SK-MEL-5 (cell line): ENCODE data around the gene NAT16. TPM values are rescaled to one million over a fixed set of nuclear protein-coding genes. Genes with fewer than 3 reads are reported as not detected.
A peak's percentile ranks its signal among the peaks of the same experiment; 100 is the strongest.
"Not testable (repeated sequence)": the region's sequence is repeated elsewhere in the genome, so short reads cannot be mapped to it uniquely, and the experiment has no call there.

ENCODE experiments used
- DNase-seq: peaks from one replicate; pipeline ENCODE4 v3.0.0-alpha.2; 2016; ENCODE audit warnings: low read depth, low spot score
- in situ Hi-C: cut with HindIII; loops from 2 replicates; pipeline ENCODE4 v1.10.0; 2016; ENCODE audit warnings: low sequenced_read_pairs, high pct_unique_total_duplicates, low pct_unique_long_range_greater_than_20kb
- total RNA-seq: library from RNA; depleted of rRNA; stranded (reverse); fragments of >200 nt; shearing (Covaris generic); gene quantifications from 2 replicates; pipeline ENCODE4 v1.2.3, GENCODE V29; 2014

NAT16 gene
- total RNA-seq, 1 experiment from 2014 or later: 1.5 TPM

DNA sequence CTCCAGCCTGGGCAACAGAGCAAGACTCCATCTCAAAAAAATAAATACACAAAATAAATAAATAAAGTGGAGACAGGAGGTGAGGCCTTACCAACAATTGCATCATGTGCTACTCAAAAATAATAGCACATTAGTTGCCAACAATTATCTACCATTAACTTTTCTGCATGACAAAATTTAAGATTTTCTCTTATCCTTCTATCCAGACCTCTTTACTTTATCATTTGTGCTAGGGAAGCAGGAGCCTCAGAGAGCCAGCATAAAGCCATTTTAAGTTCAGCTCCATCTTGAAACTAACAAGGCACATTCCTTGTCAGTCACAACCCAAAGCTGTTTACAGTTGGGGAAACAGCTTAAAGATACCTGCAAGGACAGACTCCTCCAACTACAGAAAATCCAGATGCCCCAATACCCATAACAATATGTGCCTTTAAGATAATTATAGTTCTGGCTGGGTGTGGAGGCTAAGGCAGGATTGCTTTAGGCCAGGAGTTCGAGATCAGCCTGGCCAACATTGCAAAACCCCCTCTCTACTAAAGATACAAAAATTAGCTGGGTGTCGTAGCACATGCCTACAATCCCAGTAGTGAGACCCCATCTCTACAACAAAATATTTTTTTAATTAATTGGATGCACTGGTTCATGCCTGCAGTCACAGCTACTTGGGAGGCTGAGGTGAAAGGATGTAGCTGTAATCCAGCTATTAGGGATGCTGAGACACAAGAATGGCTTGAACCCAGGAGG is 28.0 kb downstream of the NAT16 start:
- in situ Hi-C loops: no loop called here
- DNase-seq: no peak

DNA sequence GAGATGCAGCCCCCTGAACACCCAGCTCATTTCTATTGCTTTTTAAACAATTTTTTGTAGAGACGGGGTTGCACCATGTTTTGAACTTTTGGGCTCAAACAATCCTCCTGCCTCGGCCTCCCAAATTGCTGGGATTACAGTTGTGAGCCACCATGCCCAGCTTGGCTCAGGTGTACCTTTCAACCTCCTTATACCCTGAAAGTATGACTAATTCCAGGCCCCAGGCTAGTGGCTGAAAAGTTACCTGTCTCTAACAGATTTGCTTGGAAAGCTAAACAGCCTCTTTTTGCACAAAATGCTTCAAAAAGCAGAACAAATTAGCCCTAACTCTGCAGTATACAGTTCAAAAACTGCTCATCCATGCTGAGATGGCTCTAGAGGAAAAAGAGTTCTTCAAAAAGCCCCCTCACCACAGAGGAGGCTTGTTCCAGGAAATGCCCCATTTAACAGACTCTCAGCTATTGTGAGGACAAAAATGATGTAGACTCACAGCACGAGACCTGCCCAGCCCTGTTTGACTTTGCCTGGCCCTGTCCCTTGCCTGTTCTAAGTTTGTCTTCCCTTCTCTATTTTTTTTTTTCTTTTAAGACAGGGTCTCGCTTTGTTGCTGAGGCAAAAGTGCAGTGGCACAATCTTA is 39.2 kb downstream of the NAT16 start:
- no peak for DNase-seq
- in situ Hi-C loops: no loop called here

DNA sequence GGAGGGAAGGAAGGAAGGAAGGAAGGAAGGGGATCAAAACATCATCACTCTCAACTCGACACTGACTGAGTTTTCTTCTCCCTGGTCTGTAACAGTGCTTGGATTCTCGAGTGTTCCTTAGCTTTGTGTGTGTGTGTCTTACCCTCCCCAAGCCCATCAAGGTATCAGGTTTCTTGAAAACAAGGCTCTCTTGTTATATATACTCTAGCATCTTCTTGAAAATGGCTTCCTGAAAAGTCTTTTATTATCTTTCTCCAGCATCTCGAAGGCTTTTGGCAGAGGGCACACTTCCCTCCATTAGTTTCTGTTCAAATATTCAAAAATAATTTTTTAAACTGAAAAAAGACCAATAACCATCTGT is 39.8 kb downstream of the NAT16 start:
- in situ Hi-C loops: no loop called here
- peak; percentile 87 for DNase-seq

DNA sequence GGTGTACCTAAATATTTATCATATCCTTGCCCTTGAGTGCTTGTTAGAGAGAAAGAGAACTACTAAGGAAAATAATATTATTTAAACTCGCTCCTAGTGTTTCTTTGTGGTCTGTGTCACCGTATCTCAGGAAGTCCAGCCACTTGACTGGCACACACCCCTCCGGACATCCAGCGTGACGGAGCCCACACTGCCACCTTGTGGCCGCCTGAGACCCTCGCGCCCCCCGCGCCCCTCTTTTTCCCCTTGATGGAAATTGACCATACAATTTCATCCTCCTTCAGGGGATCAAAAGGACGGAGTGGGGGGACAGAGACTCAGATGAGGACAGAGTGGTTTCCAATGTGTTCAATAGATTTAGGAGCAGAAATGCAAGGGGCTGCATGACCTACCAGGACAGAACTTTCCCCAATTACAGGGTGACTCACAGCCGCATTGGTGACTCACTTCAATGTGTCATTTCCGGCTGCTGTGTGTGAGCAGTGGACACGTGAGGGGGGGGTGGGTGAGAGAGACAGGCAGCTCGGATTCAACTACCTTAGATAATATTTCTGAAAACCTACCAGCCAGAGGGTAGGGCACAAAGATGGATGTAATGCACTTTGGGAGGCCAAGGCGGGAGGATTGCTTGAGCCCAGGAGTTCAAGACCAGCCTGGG is 41.8 kb downstream of the NAT16 start:
- peak; percentile 99 for DNase-seq
- in situ Hi-C loops: no loop called here

DNA sequence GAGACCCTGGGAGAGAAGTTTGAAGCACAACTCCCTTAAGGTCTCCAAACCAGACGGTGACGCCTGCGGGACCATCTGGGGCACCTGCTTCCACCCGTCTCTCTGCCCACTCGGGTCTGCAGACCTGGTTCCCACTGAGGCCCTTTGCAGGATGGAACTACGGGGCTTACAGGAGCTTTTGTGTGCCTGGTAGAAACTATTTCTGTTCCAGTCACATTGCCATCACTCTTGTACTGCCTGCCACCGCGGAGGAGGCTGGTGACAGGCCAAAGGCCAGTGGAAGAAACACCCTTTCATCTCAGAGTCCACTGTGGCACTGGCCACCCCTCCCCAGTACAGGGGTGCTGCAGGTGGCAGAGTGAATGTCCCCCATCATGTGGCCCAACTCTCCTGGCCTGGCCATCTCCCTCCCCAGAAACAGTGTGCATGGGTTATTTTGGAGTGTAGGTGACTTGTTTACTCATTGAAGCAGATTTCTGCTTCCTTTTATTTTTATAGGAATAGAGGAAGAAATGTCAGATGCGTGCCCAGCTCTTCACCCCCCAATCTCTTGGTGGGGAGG is 42.4 kb downstream of the NAT16 start:
- in situ Hi-C loops: no loop called here
- DNase-seq: no peak

DNA sequence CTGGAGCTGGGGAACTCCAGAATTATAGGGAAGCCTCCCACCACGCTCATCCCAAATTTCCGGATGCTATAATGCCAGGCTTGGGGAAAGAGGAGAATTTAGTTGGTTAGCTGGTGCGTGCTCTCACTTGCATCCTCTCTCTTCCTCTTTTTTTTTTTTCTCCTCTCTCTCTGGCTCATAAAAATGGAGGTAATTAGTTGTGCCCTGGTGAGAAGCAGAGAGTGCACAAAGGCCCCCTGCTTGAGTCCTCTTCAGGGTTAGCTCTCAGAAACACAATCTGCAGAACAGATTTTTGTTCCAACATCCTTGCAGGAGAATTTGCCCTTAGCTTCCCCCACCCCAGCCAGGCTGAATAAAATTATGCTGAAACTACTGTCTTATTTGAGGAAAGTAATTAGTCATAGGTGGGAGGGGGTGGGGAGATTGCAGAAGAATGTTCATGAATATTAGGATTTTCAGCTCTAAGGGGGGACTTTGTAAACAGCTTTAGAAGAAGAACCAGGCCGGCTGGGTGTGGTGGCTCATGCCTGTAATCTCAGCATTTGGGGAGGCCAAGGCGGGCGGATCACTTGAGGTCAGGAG is 45.6 kb downstream of the NAT16 start:
- DNase-seq: no peak
- in situ Hi-C loops: no loop called here

DNA sequence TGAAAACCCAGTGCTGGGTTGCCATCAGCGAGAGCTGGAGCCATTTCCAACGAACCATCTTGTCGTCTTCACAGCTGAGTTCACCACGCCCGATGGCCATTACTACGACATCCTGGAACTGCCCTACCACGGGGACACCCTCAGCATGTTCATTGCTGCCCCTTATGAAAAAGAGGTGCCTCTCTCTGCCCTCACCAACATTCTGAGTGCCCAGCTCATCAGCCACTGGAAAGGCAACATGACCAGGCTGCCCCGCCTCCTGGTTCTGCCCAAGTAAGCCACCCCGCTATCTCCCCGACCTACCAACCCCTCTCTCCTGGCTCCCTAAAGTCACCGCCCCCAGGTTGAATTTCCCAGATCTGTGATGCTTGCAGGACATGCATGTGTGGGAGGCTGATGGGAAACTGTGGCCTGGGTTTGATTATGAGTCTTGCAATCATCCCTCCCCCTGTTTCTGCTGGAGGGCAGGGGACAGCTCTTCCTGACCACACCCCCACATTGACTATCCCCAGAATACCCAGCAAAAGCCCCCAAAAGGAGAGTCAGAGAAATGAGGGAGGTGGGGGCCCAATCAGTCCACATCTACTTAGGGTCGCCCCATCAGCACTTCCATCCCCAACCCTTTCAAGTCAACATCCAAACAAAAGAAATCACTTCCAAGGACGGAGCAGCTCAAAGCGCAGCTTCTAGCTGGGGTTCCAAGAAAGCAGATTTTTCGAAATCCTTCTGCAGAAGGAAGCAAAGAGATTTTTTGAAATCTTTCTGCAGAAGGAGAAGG is 46.3 kb downstream of the NAT16 start:
- in situ Hi-C loops: no loop called here
- DNase-seq: no peak

DNA sequence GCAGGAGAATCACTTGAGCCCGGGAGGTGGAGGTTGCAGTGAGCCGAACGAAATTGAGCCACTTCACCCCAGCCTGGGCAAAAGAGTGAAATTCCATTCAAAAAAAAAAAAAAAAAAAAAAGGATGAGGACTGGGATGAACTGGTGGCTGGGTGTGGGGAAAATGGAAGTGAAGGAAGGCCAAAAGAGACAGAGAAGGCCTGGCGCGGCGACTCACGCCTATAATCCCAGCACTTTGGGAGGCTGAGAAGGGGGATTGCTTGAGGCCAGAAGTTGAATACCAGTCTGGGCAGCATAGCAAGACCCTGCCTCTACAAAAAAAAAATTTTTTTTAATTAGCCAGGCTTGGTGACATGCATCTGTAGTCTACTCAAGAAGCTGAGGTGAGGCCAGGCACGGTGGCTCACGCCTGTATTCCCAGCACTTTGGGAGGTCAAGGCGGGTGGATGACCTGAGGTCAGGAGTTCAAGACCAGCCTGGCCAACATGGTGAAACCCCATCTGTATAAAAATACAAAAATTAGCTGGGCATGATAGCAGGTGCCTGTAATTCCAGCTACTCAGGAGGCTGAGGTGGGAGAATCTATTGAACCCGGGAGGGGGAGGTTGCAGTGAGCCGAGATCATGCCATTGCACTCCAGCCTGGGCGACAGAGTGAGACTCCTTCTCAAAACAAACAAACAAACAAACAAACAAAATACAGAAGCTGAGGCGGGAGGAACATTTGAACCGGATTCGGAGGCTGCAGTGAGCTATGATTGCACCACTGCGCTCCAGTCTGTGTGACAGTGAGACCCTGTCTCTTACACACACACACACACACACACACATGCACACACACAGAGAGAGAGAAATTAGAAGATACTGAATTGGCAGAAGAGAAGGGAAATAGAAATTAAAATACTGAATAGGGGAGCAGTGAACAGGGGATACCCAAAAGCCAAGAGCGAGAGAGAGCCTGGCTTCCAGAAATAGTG is 47.2 kb downstream of the NAT16 start:
- in situ Hi-C loops, DNase-seq: not testable (repeated sequence)

DNA sequence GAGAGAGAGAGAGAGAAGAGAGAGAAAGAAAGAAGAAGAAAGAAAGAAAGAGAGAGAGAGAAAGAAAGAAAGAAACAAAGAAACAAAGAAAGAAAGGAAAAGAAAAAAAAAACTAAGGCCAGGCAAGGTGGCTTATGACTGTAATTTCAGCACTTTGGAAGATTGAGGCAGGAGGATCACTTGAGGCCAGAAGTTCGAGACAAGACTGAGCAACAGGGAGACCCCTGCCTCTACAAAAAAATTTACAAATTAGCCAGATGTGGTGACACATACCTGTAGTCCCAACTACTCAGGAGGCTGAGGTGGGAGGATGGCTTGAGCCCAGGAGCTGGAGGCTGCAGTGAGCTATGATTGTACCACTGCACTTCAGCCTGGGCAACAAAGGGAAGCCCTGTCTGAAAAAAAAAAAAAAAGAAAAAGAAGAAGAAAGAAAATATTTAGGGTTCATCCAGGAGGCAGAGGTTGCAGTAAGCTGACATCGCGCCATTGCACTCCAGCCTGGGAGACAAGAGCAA is 50.4 kb downstream of the NAT16 start:
- in situ Hi-C loops: no loop called here
- DNase-seq: no peak

DNA sequence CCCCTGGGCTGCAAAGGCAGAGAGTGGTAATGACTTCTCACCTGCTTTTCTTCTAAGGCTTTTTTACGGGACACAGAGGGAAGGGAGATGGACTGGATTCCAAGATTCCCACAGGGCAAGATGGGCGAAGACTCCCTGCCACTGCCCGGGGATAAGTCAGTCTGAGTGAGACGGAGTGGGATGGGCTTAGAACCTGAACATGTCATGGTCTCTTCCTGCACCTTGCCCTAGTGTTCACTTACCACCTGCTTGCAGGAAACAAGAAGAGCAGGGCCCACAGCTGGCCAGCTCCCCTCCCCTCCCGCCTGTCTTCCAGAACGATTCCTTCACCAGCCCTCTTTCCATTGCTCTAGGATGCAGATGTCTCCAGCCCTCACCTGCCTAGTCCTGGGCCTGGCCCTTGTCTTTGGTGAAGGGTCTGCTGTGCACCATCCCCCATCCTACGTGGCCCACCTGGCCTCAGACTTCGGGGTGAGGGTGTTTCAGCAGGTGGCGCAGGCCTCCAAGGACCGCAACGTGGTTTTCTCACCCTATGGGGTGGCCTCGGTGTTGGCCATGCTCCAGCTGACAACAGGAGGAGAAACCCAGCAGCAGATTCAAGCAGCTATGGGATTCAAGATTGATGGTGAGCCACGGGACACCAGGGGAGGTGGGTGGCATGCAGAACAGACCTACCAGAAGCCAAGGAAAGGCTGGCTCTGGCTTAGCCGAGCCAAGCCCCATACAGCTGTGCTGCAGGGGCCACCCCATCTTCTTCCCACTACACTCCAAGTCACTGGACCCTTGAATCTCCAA is 51.9 kb downstream of the NAT16 start:
- no peak for DNase-seq
- in situ Hi-C loops: no loop called here

DNA sequence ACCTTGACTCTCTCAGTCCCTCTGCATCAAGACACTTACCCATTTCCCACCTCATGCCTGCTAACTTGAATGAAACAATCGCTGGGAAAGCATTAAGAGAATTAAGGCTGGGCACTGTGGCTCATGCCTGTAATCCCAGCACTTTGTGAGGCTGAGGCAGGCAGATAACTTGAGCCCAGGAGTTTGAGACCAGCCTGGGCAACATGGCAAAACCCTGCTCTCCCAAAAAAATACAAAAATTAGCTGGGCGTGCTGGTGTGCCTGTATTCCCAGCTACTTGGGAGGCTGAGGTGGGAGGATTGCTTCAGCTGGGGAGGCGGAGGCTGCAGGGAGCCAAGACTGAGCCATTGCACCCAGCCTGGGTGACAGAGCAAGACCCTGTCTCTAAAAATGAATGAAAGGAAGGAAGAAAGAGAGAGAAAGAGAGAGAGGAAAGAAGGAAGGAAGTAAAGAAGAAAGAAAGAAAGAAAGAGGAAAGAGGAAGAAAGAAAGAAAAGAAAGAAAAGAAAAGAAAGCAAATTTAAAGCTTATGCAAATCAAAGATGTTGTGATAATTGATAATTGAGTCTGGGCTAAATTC is 52.5 kb downstream of the NAT16 start:
- no peak for DNase-seq
- in situ Hi-C loops: no loop called here

DNA sequence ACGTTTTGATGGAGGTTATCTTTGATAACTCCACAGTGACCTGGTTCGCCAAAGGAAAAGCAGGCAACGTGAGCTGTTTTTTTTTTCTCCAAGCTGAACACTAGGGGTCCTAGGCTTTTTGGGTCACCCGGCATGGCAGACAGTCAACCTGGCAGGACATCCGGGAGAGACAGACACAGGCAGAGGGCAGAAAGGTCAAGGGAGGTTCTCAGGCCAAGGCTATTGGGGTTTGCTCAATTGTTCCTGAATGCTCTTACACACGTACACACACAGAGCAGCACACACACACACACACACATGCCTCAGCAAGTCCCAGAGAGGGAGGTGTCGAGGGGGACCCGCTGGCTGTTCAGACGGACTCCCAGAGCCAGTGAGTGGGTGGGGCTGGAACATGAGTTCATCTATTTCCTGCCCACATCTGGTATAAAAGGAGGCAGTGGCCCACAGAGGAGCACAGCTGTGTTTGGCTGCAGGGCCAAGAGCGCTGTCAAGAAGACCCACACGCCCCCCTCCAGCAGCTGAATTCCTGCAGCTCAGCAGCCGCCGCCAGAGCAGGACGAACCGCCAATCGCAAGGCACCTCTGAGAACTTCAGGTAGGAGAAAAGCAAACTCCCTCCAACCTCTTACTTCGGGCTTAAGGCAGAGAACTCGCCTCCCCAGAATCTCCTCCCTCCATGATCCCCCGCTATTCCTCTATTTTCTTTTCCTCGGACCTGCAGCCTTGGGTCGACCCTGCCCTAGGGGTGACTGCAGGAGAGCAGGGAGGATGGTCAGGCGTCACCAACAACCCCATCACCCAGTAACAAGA is 53.2 kb downstream of the NAT16 start, which contains the start of gene SERPINE1:
TSS of gene SERPINE1 (plus strand) at position 454 of the 809 bp plus-strand sequence. CDS start 1,290 bp downstream, outside the sequence.
- DNase-seq: peak; percentile 28
- in situ Hi-C loops: no loop called here

DNA sequence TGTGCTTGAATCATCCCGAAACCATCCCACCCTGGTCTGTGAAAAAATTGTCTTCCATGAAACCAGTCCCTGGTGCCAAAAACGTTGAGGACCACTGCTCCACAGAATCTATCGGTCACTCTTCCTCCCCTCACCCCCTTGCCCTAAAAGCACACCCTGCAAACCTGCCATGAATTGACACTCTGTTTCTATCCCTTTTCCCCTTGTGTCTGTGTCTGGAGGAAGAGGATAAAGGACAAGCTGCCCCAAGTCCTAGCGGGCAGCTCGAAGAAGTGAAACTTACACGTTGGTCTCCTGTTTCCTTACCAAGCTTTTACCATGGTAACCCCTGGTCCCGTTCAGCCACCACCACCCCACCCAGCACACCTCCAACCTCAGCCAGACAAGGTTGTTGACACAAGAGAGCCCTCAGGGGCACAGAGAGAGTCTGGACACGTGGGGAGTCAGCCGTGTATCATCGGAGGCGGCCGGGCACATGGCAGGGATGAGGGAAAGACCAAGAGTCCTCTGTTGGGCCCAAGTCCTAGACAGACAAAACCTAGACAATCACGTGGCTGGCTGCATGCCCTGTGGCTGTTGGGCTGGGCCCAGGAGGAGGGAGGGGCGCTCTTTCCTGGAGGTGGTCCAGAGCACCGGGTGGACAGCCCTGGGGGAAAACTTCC is 54.0 kb downstream of the NAT16 start:
- in situ Hi-C loops: no loop called here
- DNase-seq: peak; percentile 47
